ENCODE data around the gene LDHD.
"Not testable (repeated sequence)": the region's sequence is repeated elsewhere in the genome, so short reads cannot be mapped to it uniquely, and the experiment has no call there.

GRCh38 chr16:75091619-75092018 lies 25.0 kb downstream of the LDHD start:
- TF ChIP-seq, protein P1, sequence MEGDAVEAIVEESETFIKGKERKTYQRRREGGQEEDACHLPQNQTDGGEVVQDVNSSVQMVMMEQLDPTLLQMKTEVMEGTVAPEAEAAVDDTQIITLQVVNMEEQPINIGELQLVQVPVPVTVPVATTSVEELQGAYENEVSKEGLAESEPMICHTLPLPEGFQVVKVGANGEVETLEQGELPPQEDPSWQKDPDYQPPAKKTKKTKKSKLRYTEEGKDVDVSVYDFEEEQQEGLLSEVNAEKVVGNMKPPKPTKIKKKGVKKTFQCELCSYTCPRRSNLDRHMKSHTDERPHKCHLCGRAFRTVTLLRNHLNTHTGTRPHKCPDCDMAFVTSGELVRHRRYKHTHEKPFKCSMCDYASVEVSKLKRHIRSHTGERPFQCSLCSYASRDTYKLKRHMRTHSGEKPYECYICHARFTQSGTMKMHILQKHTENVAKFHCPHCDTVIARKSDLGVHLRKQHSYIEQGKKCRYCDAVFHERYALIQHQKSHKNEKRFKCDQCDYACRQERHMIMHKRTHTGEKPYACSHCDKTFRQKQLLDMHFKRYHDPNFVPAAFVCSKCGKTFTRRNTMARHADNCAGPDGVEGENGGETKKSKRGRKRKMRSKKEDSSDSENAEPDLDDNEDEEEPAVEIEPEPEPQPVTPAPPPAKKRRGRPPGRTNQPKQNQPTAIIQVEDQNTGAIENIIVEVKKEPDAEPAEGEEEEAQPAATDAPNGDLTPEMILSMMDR (IDR thresholded peaks at IDR 0.05 in 2 of 3, conservative IDR thresholded peaks at IDR 0.05 in 1 of 3; ENCODE audit: insufficient read depth in 2 of 3, low read depth in 1 of 3, low read length in 3 of 3): not testable (repeated sequence)
- TF ChIP-seq SIRT6 (IDR thresholded peaks at IDR 0.05; ENCODE audit: low read depth, low read length): not testable (repeated sequence)
